ENCODE results near the gene TFDP2. TPM values are rescaled to one million over a fixed set of nuclear protein-coding genes. Genes with fewer than 3 reads are reported as not detected.

The TFDP2 gene
- total RNA-seq, 2 experiments from 2014 or later, result 27.4 to 27.8 TPM

DNA sequence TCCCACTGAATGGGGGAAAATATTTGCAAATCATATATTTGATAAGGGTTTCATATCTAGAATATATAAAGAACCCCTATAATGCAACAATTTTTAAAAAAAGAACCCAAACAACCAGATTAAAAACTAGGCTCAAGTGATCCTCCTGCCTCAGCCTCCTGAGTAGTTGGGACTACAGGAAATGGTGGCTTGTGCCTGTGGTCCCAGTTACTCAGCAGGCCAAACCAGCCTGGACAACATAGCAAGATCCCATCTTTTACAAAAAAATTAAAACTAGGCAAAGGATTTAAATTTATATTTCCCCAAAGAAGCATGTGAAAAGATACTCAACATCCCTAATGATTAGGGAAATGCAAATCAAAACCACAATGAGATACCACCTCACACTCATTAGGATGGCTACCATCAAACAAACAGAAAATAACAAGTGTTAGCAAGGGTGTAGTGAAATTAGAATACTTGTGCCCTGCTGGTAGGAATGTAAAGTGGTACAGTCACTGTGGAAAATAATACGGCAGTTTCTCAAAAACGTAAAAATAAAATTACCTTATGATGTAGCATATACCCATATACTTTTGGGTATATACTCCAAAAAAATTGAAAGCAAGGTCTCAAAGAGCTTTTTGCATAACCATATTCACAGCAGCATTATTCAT is 19.7 kb downstream of the TFDP2 start:
- no peaks in the 10 kb centered on the region for H3K4me1 Mint-ChIP-seq (ENCODE audit: low read depth)
- H3K27ac Mint-ChIP-seq, result no peak overlapping the region
- ATAC-seq, result no peak
- intact Hi-C loops (cut with micrococcal nuclease), result loop anchor here (5.0 kb wide), 1 partner anchor 148 kb away; no protein-coding TSS in a partner anchor
- DNase-seq, result no peak
- TF ChIP-seq, protein P1, sequence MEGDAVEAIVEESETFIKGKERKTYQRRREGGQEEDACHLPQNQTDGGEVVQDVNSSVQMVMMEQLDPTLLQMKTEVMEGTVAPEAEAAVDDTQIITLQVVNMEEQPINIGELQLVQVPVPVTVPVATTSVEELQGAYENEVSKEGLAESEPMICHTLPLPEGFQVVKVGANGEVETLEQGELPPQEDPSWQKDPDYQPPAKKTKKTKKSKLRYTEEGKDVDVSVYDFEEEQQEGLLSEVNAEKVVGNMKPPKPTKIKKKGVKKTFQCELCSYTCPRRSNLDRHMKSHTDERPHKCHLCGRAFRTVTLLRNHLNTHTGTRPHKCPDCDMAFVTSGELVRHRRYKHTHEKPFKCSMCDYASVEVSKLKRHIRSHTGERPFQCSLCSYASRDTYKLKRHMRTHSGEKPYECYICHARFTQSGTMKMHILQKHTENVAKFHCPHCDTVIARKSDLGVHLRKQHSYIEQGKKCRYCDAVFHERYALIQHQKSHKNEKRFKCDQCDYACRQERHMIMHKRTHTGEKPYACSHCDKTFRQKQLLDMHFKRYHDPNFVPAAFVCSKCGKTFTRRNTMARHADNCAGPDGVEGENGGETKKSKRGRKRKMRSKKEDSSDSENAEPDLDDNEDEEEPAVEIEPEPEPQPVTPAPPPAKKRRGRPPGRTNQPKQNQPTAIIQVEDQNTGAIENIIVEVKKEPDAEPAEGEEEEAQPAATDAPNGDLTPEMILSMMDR (IDR thresholded peaks at IDR 0.05), result no peak
- H3K9me3 Mint-ChIP-seq, result no peaks in the 10 kb centered on the region
- H3K27me3 Mint-ChIP-seq, result no peaks in the 10 kb centered on the region
- ChIA-PET POLR2A (no interaction called here), CTCF (interaction anchor here (1.1 kb wide), 1 partner anchor 150 kb away, joined by 3 read pairs; no protein-coding TSS in a partner anchor)
- no peak overlapping the region for H3K4me3 Mint-ChIP-seq
- peaks cover 2% of the 10 kb centered on the region for H3K36me3 Mint-ChIP-seq (ENCODE audit: low read depth)

DNA sequence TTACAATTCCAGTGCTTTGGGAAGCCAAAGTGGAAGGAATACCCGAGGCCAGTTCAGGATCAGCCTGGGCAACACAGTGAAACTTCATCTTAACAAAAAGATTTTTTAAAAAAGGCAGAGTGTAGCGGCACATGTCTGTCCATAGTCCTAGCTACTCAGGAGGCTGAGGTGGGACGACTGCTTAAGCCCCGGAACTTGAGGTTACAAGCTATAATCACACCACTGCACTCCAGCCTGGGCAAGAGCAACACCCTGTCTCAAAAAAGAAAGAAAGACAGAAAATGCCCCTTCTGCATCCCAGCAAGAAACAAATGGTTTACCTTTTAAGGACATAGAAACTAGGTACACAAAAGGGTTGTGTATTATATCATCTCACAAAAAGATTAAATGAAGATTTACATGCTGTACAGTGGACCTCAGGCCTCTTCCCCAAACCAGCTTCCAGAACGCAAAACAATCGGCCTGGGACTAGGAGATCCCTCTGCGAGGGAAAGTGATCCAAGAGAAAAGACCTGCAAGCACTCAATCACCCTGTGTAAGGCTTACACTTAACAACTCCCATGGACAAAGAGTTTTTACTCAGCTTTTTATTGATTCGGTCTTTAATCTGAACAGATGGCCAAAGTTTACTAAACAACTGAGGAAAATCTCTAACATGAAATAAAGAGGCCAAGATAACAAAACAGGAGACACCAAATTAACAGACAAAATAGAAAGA is 21.2 kb downstream of the TFDP2 start:
- no peak overlapping the region for H3K4me3 Mint-ChIP-seq
- H3K36me3 Mint-ChIP-seq (ENCODE audit: low read depth), result peaks cover 2% of the 10 kb centered on the region
- ChIA-PET CTCF (interaction anchor here (0.6 to 3.8 kb wide), 5 partner anchors 24 to 166 kb away, joined by 3 to 26 read pairs (median 3); no protein-coding TSS in a partner anchor), POLR2A (interaction anchor here (1.1 kb wide), 1 partner anchor 19 kb away, joined by 3 read pairs; no protein-coding TSS in a partner anchor)
- H3K27ac Mint-ChIP-seq, result no peak overlapping the region
- DNase-seq (no peak), ATAC-seq (no peak)
- no peaks in the 10 kb centered on the region for H3K27me3 Mint-ChIP-seq
- TF ChIP-seq, protein P1 (IDR thresholded peaks at IDR 0.05), result no peak
- no peaks in the 10 kb centered on the region for H3K9me3 Mint-ChIP-seq
- H3K4me1 Mint-ChIP-seq (ENCODE audit: low read depth), result no peaks in the 10 kb centered on the region
- intact Hi-C loops (cut with micrococcal nuclease), result loop anchor here (5.0 kb wide), 1 partner anchor 149 kb away; no protein-coding TSS in a partner anchor

DNA sequence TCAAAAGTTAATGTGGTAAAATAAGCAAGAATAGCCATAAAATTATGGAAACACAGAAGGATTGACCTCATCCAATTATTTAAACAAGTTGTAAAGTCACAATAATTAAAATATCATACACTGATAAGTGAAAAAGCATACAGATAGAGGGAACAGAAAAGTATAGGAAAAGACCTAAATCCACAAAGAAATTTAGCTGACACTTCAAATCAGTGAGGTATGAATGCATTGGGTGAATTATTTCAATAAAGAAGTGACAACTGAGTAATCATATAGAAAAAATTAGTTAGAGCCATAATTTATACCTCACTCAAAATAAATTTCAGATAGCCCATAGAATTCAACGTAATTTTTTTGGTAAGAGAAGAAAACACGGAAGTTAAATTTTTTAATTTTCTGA is 25.1 kb downstream of the TFDP2 start:
- intact Hi-C loops (cut with micrococcal nuclease), result no loop called here
- TF ChIP-seq, protein P1 (IDR thresholded peaks at IDR 0.05), result no peak
- Mint-ChIP-seq H3K27ac (no peak overlapping the region), H3K36me3 (ENCODE audit: low read depth) (no peaks in the 10 kb centered on the region), H3K27me3 (no peaks in the 10 kb centered on the region), H3K9me3 (no peaks in the 10 kb centered on the region), H3K4me3 (no peak overlapping the region), H3K4me1 (ENCODE audit: low read depth) (no peaks in the 10 kb centered on the region)
- POLR2A ChIA-PET, result no interaction called here
- no peak for DNase-seq
- CTCF ChIA-PET, result interaction anchor here (1.1 kb wide), 1 partner anchor 102 kb away, joined by 3 read pairs; no protein-coding TSS in a partner anchor
- no peak for ATAC-seq

DNA sequence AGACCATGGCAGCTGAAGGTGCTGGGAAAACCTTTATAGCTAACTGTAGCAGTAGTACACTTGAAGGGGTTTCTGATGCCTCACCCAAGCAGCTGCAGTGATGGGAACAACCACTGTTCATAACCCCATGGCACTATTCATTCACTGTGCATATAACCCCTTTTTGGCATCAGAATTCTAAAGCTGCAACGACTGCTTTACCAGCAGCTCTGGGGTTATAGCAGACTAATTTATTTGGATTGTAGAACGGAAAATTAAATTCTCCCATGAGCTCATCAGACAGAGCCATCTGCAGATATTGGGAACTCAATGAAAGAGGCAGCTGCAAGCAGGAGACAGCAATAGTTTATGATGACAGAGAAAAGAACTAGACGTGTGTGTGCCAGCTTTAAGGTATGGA is 28.6 kb downstream of the TFDP2 start:
- TF ChIP-seq, protein P1 (IDR thresholded peaks at IDR 0.05), result no peak
- H3K36me3 Mint-ChIP-seq (ENCODE audit: low read depth), result no peaks in the 10 kb centered on the region
- no peaks in the 10 kb centered on the region for H3K27me3 Mint-ChIP-seq
- H3K4me1 Mint-ChIP-seq (ENCODE audit: low read depth), result peaks cover 3% of the 10 kb centered on the region
- H3K27ac Mint-ChIP-seq, result no peak overlapping the region
- no peak for ATAC-seq
- intact Hi-C loops (cut with micrococcal nuclease), result no loop called here
- no peak overlapping the region for H3K4me3 Mint-ChIP-seq
- CTCF ChIA-PET, result no interaction called here
- no peak for DNase-seq
- POLR2A ChIA-PET, result interaction anchor here (0.6 kb wide), 1 partner anchor 74 kb away, joined by 3 read pairs; no protein-coding TSS in a partner anchor
- H3K9me3 Mint-ChIP-seq, result no peaks in the 10 kb centered on the region

DNA sequence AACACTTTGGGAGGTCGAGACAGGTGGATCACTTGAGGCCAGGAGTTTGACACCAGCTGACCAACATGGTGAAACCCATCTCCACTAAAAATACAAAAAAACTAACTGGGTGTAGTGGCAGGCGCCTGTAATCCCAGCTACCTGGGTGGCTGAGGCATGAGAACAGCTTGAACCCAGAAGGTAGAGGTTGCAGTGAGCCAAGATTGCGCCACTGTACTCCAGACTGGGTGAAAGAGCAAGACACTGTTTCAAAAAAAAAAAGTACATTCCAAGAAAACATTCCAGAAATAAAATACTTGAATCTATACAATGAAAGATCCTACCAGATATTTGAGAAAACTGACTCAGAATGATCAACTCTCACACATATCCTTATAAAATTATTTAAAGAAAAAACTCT is 30.4 kb downstream of the TFDP2 start:
- Mint-ChIP-seq H3K4me3 (no peak overlapping the region), H3K4me1 (ENCODE audit: low read depth) (peaks cover 3% of the 10 kb centered on the region), H3K27me3 (no peaks in the 10 kb centered on the region), H3K9me3 (no peaks in the 10 kb centered on the region), H3K27ac (no peak overlapping the region), H3K36me3 (ENCODE audit: low read depth) (no peaks in the 10 kb centered on the region)
- intact Hi-C loops (cut with micrococcal nuclease), result no loop called here
- ATAC-seq (no peak), DNase-seq (no peak)
- TF ChIP-seq, protein P1 (IDR thresholded peaks at IDR 0.05), result no peak
- ChIA-PET POLR2A (no interaction called here), CTCF (no interaction called here)

All from activated CD8-positive, alpha-beta T cell treated with anti-CD3 and anti-CD28 coated beads for 36 hours (primary cell).